Thoracic aorta (tissue), 2 donors: ENCODE results near the gene RBBP4. TPM values are rescaled to one million over a fixed set of nuclear protein-coding genes. Genes with fewer than 3 reads are reported as not detected.
"Not testable (repeated sequence)": the region's sequence is repeated elsewhere in the genome, so short reads cannot be mapped to it uniquely, and the experiment has no call there.

Experiments
- ATAC-seq: fragments of 150-250 bp; one replicate; pipeline ENCODE4 v1.8.0; 2017; ENCODE audit warnings: low read depth; ENCODE audit not compliant: insufficient number of reproducible peaks, low FRiP score
- DNase-seq: peaks from one replicate; pipeline ENCODE4 v3.0.0-alpha.2; 2020; ENCODE audit warnings: low spot score
- H3K27ac ChIP-seq, 2 donors: fragments of 200-600 bp; sonication (generic); 1 replicate in 1 of 2; 2 replicates in 1 of 2; pipeline ENCODE4 v1.5.1; 2016; ENCODE audit warnings: mild to moderate bottlenecking in 2 of 2, moderate library complexity in 2 of 2
- H3K27me3 ChIP-seq: fragments of 200-600 bp; sonication (generic); replicated peaks from 2 replicates; pipeline ENCODE4 v1.6.0; 2016; ENCODE audit warnings: mild to moderate bottlenecking; ENCODE audit not compliant: insufficient read depth
- H3K36me3 ChIP-seq: fragments of 200-600 bp; sonication (generic); one replicate; pipeline ENCODE4 v1.5.1; 2016
- H3K4me1 ChIP-seq, 2 donors: fragments of 200-600 bp; sonication (generic); 1 replicate in 1 of 2; 2 replicates in 1 of 2; pipeline versions ENCODE4 v1.5.1 to v1.6.0; 2016; ENCODE audit warnings: low read depth in 2 of 2, mild to moderate bottlenecking in 1 of 2; ENCODE audit not compliant: control insufficient read depth in 1 of 2
- H3K4me3 ChIP-seq: fragments of 200-600 bp; sonication (generic); 2 replicates; pipeline ENCODE4 v1.5.1; 2016; ENCODE audit warnings: mild to moderate bottlenecking
- H3K9me3 ChIP-seq: fragments of 200-600 bp; sonication (generic); 2 replicates; pipeline ENCODE4 v1.5.1; 2016
- total RNA-seq, 2 donors: library from RNA; depleted of rRNA; stranded (reverse); fragments of >200 nt; gene quantifications; one replicate each; pipeline versions ENCODE4 v1.1.0 to v1.2.3, GENCODE V29; 2016
- TF ChIP-seq, protein P1 (sequence below): fragments of 200-600 bp; sonication (generic); IDR thresholded peaks from one replicate; pipeline ENCODE4 v1.5.1; 2019; ENCODE audit warnings: antibody characterized with exemption

RBBP4 gene
- total RNA-seq, 2 donors from 2014 or later, result 66.9 to 80.8 TPM

DNA sequence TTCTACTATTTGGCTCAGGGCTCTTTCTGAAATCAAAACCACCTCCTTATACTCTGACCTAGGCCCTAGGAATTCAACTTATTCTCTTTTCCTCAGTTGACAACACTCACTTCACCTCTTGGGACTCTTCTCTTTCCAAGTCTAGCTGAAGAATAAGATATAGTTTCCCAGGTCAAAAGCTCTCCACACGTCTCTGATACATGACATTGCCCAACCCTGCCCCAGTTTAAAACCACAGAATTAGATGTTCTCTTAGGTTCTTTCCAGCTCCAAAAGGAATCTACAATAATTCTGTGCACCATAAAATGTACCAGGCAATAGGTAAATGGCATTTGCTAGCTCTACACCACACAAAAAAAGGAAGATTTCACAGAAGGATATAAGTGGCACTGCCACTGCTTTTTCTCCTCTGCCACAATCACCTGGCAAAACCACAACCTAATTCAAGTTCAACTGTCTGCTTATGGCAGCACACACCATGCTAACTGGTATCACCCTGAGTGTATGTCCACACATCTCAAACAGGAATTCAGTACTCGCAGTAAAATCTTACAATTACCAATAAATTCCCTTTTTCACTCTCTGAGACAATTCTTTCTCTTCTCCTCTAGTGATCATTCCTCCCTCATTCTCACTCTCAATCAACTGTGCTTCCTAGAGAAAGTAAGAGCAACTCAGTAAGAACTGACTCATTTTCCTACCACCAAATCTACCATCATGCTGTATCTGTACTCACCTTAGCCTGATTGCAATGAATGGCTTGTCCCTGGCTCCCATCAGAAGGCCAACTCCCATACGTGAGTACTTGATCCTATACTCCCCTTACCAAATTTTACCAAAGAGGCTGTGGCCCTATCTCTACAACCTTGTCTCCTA, 28.0 kb upstream of the RBBP4 start:
- H3K4me3 ChIP-seq, result no peak overlapping the region
- DNase-seq (no peak), ATAC-seq (no peak)
- H3K4me1 ChIP-seq, result no peaks in the 10 kb centered on the region
- TF ChIP-seq, protein P1, sequence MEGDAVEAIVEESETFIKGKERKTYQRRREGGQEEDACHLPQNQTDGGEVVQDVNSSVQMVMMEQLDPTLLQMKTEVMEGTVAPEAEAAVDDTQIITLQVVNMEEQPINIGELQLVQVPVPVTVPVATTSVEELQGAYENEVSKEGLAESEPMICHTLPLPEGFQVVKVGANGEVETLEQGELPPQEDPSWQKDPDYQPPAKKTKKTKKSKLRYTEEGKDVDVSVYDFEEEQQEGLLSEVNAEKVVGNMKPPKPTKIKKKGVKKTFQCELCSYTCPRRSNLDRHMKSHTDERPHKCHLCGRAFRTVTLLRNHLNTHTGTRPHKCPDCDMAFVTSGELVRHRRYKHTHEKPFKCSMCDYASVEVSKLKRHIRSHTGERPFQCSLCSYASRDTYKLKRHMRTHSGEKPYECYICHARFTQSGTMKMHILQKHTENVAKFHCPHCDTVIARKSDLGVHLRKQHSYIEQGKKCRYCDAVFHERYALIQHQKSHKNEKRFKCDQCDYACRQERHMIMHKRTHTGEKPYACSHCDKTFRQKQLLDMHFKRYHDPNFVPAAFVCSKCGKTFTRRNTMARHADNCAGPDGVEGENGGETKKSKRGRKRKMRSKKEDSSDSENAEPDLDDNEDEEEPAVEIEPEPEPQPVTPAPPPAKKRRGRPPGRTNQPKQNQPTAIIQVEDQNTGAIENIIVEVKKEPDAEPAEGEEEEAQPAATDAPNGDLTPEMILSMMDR, result no peak
- H3K36me3 ChIP-seq, result peaks cover 3% of the 10 kb centered on the region
- H3K27me3 ChIP-seq, result no peaks in the 10 kb centered on the region
- no peaks in the 10 kb centered on the region for H3K9me3 ChIP-seq
- H3K27ac ChIP-seq, result no peak overlapping the region

DNA sequence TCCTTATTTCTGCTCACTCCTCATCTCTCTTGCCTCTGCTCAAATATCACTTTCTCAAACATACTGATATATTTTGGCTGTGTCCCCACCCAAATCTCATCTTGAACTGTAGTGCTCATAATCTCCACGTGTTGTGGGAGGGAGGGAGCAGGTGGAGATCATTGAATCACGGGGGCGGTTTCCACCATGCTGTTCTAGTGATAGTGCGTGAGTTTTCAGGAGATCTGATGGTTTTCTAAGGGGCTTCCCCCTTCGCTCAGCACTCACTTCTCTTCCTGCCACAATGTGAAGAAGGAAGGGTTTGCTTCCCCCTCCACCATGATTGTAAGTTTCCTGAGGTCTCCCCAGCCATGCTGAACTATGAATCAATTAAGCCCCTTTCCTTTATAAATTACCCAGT, 27.2 kb upstream of the RBBP4 start:
- no peak overlapping the region for H3K27ac ChIP-seq
- H3K4me3 ChIP-seq, result no peak overlapping the region
- ATAC-seq (no peak), DNase-seq (no peak)
- H3K9me3 ChIP-seq, result no peaks in the 10 kb centered on the region
- peaks cover 7% of the 10 kb centered on the region for H3K36me3 ChIP-seq
- TF ChIP-seq, protein P1, result no peak
- H3K27me3 ChIP-seq, result no peaks in the 10 kb centered on the region
- no peaks in the 10 kb centered on the region for H3K4me1 ChIP-seq

DNA sequence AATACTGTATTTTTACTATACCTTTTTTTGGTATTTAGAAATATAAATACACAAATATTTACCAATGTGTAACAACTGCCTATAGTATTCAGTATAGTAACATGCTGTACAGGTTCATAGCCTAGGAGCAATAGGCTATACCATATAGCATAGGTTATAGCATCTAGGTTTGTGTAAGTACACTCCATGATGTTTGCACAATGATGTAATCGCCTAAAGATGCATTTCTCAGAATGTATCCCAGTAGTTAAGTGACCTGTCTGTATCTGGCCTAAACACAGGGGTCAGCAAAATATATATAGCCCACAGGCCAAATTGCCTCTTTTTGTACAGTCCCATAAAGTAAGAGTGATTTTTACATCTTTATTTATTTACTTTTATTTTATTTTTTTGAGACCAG, 24.8 kb upstream of the RBBP4 start:
- H3K27ac ChIP-seq, result no peak overlapping the region
- no peak for DNase-seq
- H3K27me3 ChIP-seq, result no peaks in the 10 kb centered on the region
- H3K9me3 ChIP-seq, result no peaks in the 10 kb centered on the region
- no peak overlapping the region for H3K4me3 ChIP-seq
- H3K36me3 ChIP-seq, result peaks cover 7% of the 10 kb centered on the region
- no peaks in the 10 kb centered on the region for H3K4me1 ChIP-seq
- TF ChIP-seq, protein P1, result no peak
- ATAC-seq, result no peak

DNA sequence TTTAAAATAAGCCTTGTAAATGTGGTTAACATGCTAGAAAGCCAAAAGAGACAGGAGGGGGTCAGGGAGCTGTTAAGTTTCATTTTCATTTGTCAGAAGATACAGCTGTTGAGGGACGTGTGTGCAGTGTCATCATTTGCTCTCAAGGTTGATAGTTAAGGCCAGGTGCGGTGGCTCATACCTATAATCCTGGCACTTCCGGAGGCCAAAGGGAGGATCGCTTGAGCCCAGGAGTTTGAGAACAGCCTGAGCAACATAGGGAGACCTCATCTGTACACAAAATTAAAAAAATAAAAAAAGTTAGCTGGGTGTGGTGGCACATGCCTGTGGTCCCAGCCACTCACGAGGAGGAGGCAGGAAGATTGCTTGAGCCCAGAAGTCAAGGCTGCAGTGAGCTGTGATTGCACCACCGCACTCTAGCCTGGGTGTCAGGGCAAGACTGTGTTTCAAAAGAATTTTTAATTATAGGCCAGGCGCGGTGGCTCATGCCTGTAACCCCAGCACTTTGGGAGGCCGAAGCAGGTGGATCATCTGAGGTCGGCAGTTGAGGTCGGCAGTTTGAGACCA, 23.3 kb upstream of the RBBP4 start:
- Histone ChIP-seq H3K27ac (no peak overlapping the region), H3K4me1 (no peaks in the 10 kb centered on the region), H3K36me3 (peaks cover 7% of the 10 kb centered on the region), H3K4me3 (no peak overlapping the region), H3K27me3 (no peaks in the 10 kb centered on the region), H3K9me3 (no peaks in the 10 kb centered on the region)
- DNase-seq, result no peak
- TF ChIP-seq, protein P1, result no peak
- ATAC-seq, result no peak

DNA sequence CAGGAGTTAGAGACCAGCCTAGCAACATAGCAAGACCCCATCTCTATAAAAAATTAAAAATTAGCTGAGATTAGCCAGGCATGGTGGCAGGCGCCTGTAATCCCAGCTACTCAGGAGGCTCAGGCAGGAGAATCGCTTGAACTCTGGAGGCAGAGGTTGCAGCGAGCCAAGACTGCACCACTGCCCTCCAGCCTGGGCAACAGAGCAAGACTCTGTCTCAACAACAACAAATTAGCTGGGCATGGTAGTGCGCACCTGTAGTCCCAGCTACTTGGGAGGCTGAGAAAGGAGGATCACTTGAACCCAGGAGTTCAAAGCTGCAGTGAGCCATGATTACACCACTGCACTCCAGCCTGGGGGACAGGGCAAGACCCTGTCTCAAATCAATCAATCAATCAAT, 20.8 kb upstream of the RBBP4 start:
- not testable (repeated sequence) for H3K4me3 ChIP-seq, H3K27ac ChIP-seq, DNase-seq, H3K9me3 ChIP-seq, H3K27me3 ChIP-seq, ATAC-seq, H3K4me1 ChIP-seq, H3K36me3 ChIP-seq
